DND-41 (cell line): ENCODE measurements around the gene EDDM3A.

Source experiments
- EZH2 ChIP-seq: IDR thresholded peaks from 3 replicates; pipeline ENCODE4 v1.6.1; 2012; ENCODE audit warnings: borderline replicate concordance, low read depth, mild to moderate bottlenecking, moderate library complexity, low read length, inconsistent platforms; ENCODE audit not compliant: severe bottlenecking
- TF ChIP-seq, protein P1 (sequence below): IDR thresholded peaks from 2 replicates; pipeline ENCODE4 v1.5.1; 2012; ENCODE audit warnings: borderline replicate concordance, low read length, moderate library complexity, mild to moderate bottlenecking; ENCODE audit not compliant: poor library complexity, severe bottlenecking; ENCODE audit errors: extremely low read depth

DNA sequence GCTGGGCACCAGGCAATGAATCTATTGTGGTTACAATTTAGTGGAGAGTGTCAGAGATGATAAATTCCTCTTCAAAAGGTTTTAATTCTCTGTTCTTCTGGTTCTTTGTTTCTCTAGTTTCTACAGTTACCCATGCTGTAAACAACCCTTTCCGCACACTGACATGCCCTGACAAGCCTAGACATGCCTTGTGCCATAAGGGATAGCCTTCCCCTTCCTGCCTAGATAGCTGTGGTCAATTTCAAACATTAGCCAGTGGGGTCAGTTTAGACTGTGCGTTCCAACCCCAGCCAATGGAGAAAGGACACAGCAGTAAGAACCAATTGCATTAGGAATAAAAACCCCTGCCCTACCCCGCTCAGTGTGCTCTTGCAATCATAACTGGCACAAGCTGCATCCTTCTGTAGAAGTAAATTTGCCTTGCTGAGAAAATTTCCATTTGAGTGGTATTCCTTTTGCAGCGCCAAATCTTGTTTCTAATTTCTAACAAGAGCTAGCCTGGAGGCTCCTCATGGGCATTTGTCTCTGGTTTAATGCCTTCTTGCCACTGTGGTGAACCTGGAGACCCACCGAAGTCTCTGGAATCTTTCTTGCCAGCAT, 6.4 kb downstream of the EDDM3A start:
- TF ChIP-seq, protein P1, sequence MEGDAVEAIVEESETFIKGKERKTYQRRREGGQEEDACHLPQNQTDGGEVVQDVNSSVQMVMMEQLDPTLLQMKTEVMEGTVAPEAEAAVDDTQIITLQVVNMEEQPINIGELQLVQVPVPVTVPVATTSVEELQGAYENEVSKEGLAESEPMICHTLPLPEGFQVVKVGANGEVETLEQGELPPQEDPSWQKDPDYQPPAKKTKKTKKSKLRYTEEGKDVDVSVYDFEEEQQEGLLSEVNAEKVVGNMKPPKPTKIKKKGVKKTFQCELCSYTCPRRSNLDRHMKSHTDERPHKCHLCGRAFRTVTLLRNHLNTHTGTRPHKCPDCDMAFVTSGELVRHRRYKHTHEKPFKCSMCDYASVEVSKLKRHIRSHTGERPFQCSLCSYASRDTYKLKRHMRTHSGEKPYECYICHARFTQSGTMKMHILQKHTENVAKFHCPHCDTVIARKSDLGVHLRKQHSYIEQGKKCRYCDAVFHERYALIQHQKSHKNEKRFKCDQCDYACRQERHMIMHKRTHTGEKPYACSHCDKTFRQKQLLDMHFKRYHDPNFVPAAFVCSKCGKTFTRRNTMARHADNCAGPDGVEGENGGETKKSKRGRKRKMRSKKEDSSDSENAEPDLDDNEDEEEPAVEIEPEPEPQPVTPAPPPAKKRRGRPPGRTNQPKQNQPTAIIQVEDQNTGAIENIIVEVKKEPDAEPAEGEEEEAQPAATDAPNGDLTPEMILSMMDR = no peak
- TF ChIP-seq EZH2 = no peak
